ENCODE results near the gene SH3YL1.

SH3YL1 gene

GRCh38 chr2:273333-273732, 9.5 kb upstream of the SH3YL1 start:
- FAIRE-seq (no peak), DNase-seq (ENCODE audit: insufficient read length, low spot score) (no peak)
- no peak for TF ChIP-seq POLR2AphosphoS5 (IDR thresholded peaks at IDR 0.05; ENCODE audit: low read depth, low read length)
- TF ChIP-seq TAF1 (IDR thresholded peaks at IDR 0.05; ENCODE audit: low read depth, low read length) = no peak
- TF ChIP-seq POLR2A (IDR thresholded peaks at IDR 0.05; ENCODE audit: low read depth, low read length) = no peak
- TF ChIP-seq POU2F2 (IDR thresholded peaks at IDR 0.05; ENCODE audit: low read depth, low read length) = no peak
- no peak for TF ChIP-seq SPI1 (IDR thresholded peaks at IDR 0.05; ENCODE audit: low read depth, low read length)
- TF ChIP-seq PAX5 (IDR thresholded peaks at IDR 0.05; ENCODE audit: insufficient read depth, low read length, severe bottlenecking) = no peak

DNA sequence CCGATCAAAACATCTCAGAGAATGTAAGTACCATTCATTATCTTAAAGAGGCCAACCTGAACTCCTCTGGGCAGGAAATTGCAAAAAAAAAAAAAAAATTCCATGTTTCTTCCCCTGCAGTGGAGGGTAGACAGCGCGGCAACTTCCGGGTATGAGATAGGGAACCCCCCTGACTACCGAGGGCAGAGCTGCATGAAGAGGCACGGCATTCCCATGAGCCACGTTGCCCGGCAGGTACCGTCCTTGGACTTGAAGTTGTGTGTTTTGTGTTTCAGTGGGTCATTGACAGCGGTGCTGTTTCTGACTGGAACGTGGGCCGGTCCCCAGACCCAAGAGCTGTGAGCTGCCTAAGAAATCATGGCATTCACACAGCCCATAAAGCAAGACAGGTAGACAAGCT, 8.1 kb upstream of the SH3YL1 start:
- FAIRE-seq (no peak), DNase-seq (ENCODE audit: insufficient read length, low spot score) (no peak)
- TF ChIP-seq PAX5 (IDR thresholded peaks at IDR 0.05; ENCODE audit: insufficient read depth, low read length, severe bottlenecking) = no peak
- TF ChIP-seq TAF1 (IDR thresholded peaks at IDR 0.05; ENCODE audit: low read depth, low read length) = no peak
- no peak for TF ChIP-seq POU2F2 (IDR thresholded peaks at IDR 0.05; ENCODE audit: low read depth, low read length)
- TF ChIP-seq POLR2AphosphoS5 (IDR thresholded peaks at IDR 0.05; ENCODE audit: low read depth, low read length) = no peak
- TF ChIP-seq POLR2A (IDR thresholded peaks at IDR 0.05; ENCODE audit: low read depth, low read length) = no peak
- no peak for TF ChIP-seq SPI1 (IDR thresholded peaks at IDR 0.05; ENCODE audit: low read depth, low read length)

GRCh38 chr2:270861-271260, 7.0 kb upstream of the SH3YL1 start:
- FAIRE-seq = peak; percentile 16
- TF ChIP-seq SPI1 (IDR thresholded peaks at IDR 0.05; ENCODE audit: low read depth, low read length) = no peak
- TF ChIP-seq POLR2A (IDR thresholded peaks at IDR 0.05; ENCODE audit: low read depth, low read length) = no peak
- TF ChIP-seq TAF1 (IDR thresholded peaks at IDR 0.05; ENCODE audit: low read depth, low read length) = no peak
- TF ChIP-seq PAX5 (IDR thresholded peaks at IDR 0.05; ENCODE audit: insufficient read depth, low read length, severe bottlenecking) = no peak
- no peak for TF ChIP-seq POU2F2 (IDR thresholded peaks at IDR 0.05; ENCODE audit: low read depth, low read length)
- TF ChIP-seq POLR2AphosphoS5 (IDR thresholded peaks at IDR 0.05; ENCODE audit: low read depth, low read length) = no peak
- no peak for DNase-seq (ENCODE audit: insufficient read length, low spot score)

DNA sequence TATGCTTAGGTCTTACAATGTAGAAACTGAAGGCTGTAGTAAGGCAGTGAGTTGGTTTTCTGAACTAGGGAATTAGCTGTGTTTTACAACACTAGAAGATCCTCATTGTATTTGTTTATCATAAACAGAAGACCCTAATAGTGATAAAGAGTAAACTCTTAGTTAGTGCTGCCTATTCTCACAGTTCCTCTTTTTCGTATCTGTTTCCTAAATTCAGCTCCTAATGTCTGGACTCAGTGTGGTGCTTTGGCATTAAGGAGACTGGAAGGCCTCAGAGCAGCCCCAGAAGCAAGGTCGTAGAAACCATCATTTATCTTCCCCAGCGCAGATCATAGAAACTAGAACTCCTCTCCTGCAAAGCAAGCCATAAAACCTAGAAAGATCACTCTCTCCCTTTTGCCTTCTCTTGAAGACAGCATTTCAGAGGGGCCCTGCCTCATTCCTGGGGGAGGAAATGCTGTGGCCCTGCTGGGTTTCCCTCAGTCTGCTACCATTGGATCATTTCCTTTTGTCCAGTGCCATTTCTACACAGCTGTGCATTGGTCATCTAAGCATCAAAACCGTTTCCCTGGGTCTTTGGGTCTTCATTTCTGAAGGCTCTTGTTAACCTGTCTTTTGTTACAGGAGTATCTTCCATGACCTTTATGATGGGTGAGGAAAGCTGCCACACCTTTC, 5.7 kb upstream of the SH3YL1 start:
- TF ChIP-seq SPI1 (IDR thresholded peaks at IDR 0.05; ENCODE audit: low read depth, low read length) = peak; percentile 76
- no peak for TF ChIP-seq TAF1 (IDR thresholded peaks at IDR 0.05; ENCODE audit: low read depth, low read length)
- TF ChIP-seq POU2F2 (IDR thresholded peaks at IDR 0.05; ENCODE audit: low read depth, low read length) = no peak
- no peak for TF ChIP-seq PAX5 (IDR thresholded peaks at IDR 0.05; ENCODE audit: insufficient read depth, low read length, severe bottlenecking)
- no peak for TF ChIP-seq POLR2AphosphoS5 (IDR thresholded peaks at IDR 0.05; ENCODE audit: low read depth, low read length)
- DNase-seq (ENCODE audit: insufficient read length, low spot score) = no peak
- FAIRE-seq = no peak

DNA sequence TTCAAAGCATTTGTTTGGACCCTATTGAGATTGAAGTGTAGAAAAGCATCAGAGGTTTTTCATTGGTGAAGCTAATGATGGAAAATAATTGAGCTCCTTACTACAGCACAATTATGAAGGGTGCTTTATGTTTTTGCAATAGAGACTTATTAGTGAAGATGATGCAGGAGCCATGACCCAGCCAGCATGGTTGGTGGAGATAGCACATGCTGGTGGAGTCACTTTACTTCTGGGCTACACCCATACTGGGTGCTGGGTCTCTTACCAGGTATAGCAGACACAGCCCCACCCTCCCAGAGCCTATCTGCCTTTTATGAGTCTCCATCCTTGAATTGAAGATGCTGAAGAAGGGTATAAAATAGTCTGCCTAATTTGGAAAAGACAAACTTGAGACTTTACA, 4.5 kb upstream of the SH3YL1 start:
- DNase-seq (ENCODE audit: insufficient read length, low spot score) (no peak), FAIRE-seq (no peak)
- TF ChIP-seq POU2F2 (IDR thresholded peaks at IDR 0.05; ENCODE audit: low read depth, low read length) (no peak), TAF1 (IDR thresholded peaks at IDR 0.05; ENCODE audit: low read depth, low read length) (no peak), SPI1 (IDR thresholded peaks at IDR 0.05; ENCODE audit: low read depth, low read length) (no peak)

GRCh38 chr2:264493-265468, 949 bp upstream of the SH3YL1 start, which contains the start of gene ACP1:
Gene ACP1, plus strand, starts transcription at chr2:264947. Its CDS starts 18 bp downstream, at chr2:264965.
- FAIRE-seq = peak; percentile 100
- DNase-seq (ENCODE audit: insufficient read length, low spot score) = peak; percentile 96
- TF ChIP-seq POU2F2 (IDR thresholded peaks at IDR 0.05; ENCODE audit: low read depth, low read length) (0 out of 2 replicates have a peak, but pooled peaks have one; percentile 35), POLR2AphosphoS5 (IDR thresholded peaks at IDR 0.05; ENCODE audit: low read depth, low read length) (peak; percentile 92), PAX5 (IDR thresholded peaks at IDR 0.05; ENCODE audit: insufficient read depth, low read length, severe bottlenecking) (peak; percentile 16), TAF1 (IDR thresholded peaks at IDR 0.05; ENCODE audit: low read depth, low read length) (peak; percentile 82), POLR2A (IDR thresholded peaks at IDR 0.05; ENCODE audit: low read depth, low read length) (peak; percentile 94), SPI1 (IDR thresholded peaks at IDR 0.05; ENCODE audit: low read depth, low read length) (no peak)

DNA sequence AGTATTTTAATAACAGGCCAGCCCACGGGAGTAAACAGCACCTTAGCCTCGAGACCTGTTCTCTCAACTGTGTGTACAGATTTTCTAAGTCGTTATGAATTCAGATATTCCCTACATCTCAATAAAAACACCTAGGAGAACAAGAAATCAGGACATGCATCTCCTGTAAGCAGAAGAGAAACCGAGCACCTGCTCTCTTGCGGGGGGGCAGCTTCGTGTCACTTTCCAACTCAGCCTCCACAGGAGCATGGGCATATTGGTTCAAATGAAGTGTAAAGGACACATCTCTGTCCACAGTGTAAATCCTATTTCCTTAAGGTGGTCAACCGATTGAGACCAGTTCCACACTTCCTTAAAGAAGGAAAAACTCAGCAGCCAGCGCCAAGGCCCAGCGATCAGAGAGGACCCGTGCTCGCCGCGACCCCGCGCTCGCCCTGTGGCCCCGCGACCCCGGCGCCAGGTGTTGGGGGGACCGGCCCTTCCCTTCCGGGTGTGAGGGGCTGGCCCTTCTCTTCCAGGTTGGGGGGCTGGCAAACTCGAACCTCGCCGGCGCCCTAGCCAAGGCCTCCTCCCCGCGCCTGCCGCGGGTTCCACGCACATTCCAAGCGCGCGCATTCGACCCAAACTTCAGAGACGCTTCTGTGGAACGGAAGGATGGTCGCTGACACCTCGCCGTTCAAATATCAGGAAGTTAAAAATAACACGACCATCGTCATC, 652 bp downstream of the SH3YL1 start:
- DNase-seq (ENCODE audit: insufficient read length, low spot score) = no peak
- no peak for TF ChIP-seq PAX5 (IDR thresholded peaks at IDR 0.05; ENCODE audit: insufficient read depth, low read length, severe bottlenecking)
- no peak for TF ChIP-seq TAF1 (IDR thresholded peaks at IDR 0.05; ENCODE audit: low read depth, low read length)
- TF ChIP-seq POLR2A (IDR thresholded peaks at IDR 0.05; ENCODE audit: low read depth, low read length) = no peak
- no peak for FAIRE-seq

DNA sequence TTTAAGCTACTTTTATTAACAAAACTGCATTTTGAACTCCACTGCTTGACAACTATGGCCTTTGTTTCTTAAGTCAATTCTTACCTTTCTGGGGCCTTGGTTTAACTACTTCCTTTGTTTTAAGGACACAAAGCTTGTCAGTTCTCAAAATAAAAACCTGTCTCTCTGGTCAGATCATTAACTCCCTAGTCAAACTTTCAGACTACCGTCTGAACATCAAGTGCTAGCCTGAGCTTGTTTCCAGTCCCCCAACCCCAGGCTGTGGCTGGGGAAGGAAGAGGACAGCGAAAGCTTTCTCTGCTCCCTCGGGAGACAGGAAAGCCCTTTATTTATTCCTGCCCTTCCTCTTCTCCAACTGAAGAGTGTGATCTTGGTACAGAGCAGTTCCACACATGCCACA, 1.7 kb downstream of the SH3YL1 start:
- FAIRE-seq (no peak), DNase-seq (ENCODE audit: insufficient read length, low spot score) (no peak)
- TF ChIP-seq POLR2A (IDR thresholded peaks at IDR 0.05; ENCODE audit: low read depth, low read length) (no peak), POLR2AphosphoS5 (IDR thresholded peaks at IDR 0.05; ENCODE audit: low read depth, low read length) (no peak), SPI1 (IDR thresholded peaks at IDR 0.05; ENCODE audit: low read depth, low read length) (no peak), POU2F2 (IDR thresholded peaks at IDR 0.05; ENCODE audit: low read depth, low read length) (no peak), PAX5 (IDR thresholded peaks at IDR 0.05; ENCODE audit: insufficient read depth, low read length, severe bottlenecking) (no peak), TAF1 (IDR thresholded peaks at IDR 0.05; ENCODE audit: low read depth, low read length) (no peak)

Measured in GM12891 (cell line).